ENCODE results near the gene EIF4A3.

GRCh38 chr17:80154166-80154565, 7.2 kb upstream of the EIF4A3 start:
- TF ChIP-seq, protein P1, sequence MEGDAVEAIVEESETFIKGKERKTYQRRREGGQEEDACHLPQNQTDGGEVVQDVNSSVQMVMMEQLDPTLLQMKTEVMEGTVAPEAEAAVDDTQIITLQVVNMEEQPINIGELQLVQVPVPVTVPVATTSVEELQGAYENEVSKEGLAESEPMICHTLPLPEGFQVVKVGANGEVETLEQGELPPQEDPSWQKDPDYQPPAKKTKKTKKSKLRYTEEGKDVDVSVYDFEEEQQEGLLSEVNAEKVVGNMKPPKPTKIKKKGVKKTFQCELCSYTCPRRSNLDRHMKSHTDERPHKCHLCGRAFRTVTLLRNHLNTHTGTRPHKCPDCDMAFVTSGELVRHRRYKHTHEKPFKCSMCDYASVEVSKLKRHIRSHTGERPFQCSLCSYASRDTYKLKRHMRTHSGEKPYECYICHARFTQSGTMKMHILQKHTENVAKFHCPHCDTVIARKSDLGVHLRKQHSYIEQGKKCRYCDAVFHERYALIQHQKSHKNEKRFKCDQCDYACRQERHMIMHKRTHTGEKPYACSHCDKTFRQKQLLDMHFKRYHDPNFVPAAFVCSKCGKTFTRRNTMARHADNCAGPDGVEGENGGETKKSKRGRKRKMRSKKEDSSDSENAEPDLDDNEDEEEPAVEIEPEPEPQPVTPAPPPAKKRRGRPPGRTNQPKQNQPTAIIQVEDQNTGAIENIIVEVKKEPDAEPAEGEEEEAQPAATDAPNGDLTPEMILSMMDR (IDR thresholded peaks at IDR 0.05): no peak
- no peak for TF ChIP-seq POLR2A (IDR thresholded peaks at IDR 0.05)

All from body of pancreas (tissue), 4 donors.